GM18870 (cell line): ENCODE results near the gene DLL3.

Source experiments
- ATAC-seq: cut with Tn5 transposase; IDR thresholded peaks from one replicate; pipeline ENCODE4 v1.9.1; 2021; ENCODE audit warnings: moderate library complexity; ENCODE audit not compliant: unreplicated experiment

The DLL3 gene

GRCh38 chr19:39515551-39516191, 16.9 kb downstream of the DLL3 start:
- ATAC-seq, result no peak

- ATAC-seq, result no peak
Measured at GRCh38 chr19:39516270-39516669, 17.5 kb downstream of the DLL3 start.

DNA sequence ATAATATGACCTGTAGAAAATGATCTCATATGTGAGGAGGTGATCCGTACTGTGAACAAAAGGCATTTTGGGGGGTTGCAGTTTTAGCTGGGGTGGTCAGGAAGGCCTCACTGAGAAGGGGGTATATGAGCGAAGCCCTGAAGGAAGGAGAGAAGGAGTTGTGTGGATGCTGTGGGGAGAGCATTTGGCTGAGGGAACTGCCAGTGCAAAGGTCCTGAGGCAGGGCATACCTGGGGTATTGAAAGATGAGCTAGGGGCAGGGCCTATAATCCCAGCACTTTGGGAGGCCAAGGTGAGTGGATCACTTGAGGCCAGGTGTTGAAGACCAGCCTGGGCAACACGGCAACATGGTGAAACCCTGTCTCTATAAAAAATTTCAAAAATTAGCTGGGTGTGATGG, 18.7 kb downstream of the DLL3 start:
- no peak for ATAC-seq

- no peak for ATAC-seq
Measured at GRCh38 chr19:39518458-39518857, 19.7 kb downstream of the DLL3 start.

DNA sequence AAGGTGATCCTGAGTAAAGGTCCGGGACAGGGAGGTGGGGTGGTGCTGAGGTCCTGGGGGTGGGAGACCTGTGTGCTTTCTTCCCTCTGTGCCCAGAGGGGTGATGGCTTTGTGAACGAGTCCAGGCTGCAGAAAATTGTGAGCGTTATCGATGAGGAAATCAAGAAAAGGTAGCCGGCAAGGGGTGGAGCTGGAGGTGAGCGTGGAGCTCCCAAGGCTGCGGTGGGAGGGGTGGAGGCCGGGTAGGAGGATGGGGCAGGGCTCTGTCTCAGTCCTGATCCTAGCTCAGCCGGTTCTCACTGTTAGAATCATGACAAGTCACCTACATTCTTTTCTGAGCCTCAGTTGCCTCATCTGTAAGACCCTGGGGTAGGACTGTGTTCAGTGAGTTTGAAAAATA, 20.2 kb downstream of the DLL3 start:
- ATAC-seq, result no peak

DNA sequence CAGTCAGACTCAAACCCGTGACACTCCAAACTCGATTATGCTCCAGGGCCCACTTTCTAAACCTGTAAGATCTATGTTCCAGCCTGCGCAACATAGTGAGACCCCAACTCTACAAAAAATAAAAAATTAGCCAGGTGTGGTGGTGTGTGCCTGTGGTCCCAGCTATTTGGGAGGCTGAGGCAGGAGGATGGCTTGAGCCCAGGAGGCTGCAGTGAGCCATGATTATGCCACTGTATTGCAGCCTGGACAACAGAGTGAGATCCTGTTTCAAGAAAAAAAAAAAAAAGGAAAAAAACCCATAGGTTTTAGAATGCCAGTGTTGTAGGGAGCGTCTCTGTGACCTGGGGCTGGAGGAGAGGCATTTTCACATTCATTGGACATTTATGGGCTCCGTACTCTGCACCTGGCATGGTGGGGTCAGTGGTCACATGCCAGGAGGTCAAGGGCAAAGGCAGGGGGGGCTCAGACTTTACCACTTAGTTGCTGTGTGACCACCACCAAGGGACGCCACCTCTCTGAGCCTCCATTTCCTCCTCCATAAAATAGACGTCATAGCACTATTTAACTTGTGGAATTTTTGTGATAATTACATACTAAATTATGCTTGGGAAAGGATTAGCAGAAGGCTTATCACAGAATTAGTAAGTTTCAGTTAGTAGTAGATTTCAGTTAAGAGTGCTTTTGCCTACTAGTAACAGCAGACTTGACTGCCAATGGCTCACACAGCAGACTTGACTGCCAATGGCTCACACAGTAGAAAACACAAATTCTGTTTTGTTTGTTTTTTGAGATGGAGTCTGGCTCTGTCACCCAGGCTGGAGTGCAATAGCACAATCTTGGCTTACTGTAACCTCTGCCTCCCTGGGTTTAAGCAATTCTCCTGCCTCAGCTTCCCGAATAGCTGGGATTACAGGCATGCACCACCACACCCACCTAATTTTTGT, 22.1 kb downstream of the DLL3 start:
- no peak for ATAC-seq

GRCh38 chr19:39524495-39524894, 25.7 kb downstream of the DLL3 start:
- no peak for ATAC-seq

DNA sequence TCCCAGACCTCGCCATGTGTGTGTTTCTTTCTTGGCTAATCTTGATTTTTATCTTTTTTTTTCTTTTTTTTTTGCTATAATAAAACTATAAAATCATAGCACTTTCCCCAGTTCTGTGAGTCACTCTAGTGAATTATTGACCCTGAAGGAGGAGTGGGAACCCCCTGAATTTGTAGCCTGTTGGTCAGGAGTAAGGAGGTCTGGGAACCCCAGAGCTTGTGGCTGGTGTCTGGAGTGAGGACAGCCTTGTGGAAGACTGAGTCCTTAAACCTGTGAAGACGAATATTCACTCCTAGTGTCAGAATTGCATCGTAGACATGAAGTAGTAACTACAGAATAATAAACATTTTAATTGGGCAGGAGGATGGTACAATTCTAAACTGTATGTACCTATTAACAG, 26.5 kb downstream of the DLL3 start:
- ATAC-seq, result no peak

DNA sequence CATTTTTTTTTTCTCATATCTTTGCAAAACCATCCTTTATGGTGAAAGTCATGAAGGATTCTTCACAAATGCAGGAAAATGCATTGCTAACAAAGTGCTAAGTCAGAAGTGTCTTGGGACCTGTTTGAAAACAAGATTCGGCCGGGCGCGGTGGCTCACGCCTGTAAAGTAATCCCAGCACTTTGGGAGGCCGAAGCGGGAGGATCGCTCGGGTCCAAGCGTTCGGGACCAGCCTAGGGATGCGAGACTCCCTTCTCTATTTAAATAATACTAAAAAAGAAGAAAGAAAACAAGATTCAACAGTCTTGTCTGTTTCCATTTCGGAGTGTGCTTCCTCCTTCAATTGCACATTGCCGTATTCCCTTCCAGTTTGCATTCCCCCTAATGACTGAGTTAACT, 33.1 kb downstream of the DLL3 start:
- ATAC-seq, result no peak

GRCh38 chr19:39532233-39533002, 33.7 kb downstream of the DLL3 start, which contains the start of gene EID2B:
Gene EID2B (minus strand): TSS chr19:39532852. CDS start chr19:39532802, 50 bp downstream.
- ATAC-seq, result peak; percentile 91

- ATAC-seq, result no peak
Measured at GRCh38 chr19:39533003-39533512, 34.3 kb downstream of the DLL3 start.

GRCh38 chr19:39533791-39534190, 35.0 kb downstream of the DLL3 start:
- ATAC-seq, result no peak

- no peak for ATAC-seq
Measured at GRCh38 chr19:39539165-39539517, 40.4 kb downstream of the DLL3 start.

GRCh38 chr19:39539518-39540332, 41.0 kb downstream of the DLL3 start, which contains the start of gene EID2:
Gene EID2 (minus strand): TSS chr19:39540161. CDS start chr19:39540079, 82 bp downstream.
- ATAC-seq, result peak; percentile 79

DNA sequence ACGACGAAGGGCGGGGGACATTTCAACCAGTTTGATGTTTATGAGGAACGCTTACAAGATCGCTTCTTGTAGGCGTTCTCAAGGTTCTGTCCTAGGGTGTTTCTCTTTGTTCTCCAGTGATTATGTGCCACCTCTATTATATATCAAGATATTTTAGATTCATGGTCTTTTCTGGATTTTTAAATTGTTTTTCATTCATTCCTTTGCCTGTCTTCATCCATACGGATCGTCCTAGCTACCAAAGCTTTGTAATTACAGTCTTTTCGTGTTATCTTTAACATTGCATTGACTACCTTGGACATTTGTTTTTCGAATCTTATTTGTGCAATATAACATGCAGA, 41.6 kb downstream of the DLL3 start:
- no peak for ATAC-seq

DNA sequence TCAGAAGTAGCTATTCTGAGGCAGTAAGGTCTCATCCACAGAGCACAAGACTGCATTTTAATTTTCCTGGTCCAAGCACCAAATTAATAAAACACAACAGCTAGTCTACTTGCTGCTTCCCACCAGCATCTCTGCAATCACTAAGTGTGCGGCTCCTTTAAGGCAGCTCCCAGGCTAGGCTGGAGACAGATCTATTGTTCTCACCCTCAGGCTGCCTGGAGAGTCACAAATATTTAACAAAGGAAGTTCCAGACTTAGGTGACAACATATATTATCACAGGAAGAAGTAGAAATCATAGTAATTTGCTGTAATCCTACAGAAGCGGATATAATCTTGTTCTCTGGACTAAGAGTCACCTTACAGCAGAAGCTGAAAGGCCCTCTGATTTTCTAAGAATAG, 43.5 kb downstream of the DLL3 start:
- no peak for ATAC-seq

DNA sequence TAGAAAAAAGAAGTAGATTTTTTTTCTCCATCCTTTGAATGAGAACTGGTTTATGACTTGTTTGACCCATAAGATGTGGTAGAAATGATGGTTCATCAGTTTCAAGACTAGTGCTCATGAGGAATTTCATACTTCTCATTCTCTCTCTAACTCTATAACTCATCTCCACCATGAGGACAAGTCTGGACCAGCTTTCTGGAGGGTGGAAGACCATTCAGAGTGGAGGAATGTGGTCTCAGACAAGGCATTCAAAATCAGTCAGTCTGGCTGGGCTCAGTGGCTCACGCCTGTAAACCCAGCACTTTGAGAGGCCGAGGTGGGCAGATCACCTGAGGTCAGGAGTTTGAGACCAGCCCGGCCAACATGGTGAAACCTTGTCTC, 44.7 kb downstream of the DLL3 start:
- no peak for ATAC-seq

GRCh38 chr19:39544226-39544903, 45.6 kb downstream of the DLL3 start:
- ATAC-seq, result no peak

GRCh38 chr19:39544911-39545310, 46.2 kb downstream of the DLL3 start:
- ATAC-seq, result no peak

DNA sequence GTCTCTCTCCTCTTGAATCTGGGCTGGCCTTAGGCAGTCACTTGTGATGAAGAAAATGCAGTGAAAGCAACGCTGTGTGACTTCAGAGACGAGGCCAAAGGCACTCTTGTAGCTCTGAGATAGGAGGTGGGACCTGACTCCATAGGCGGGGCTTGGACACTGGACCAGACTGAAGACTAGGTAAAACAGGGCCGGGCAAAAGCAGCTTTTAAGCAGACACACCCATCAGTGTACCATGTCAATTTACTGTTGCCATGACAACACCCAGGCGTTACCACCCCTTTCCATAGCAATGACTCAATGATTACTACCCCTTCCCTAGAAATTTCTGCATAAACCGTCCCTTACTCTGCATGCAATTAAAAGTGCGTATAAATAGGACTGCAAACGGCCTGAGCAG, 47.9 kb downstream of the DLL3 start:
- ATAC-seq, result no peak
